NT2/D1 (cell line): ENCODE results near the gene FMNL2.

Source experiments
- DNase-seq: peaks from one replicate; pipeline ENCODE4 v3.0.0-alpha.2; 2011; ENCODE audit warnings: low read depth, low spot score
- H3K27me3 ChIP-seq: 2 replicates; pipeline ENCODE4 v1.6.0; 2011; ENCODE audit warnings: mild to moderate bottlenecking; ENCODE audit not compliant: insufficient read length, insufficient read depth
- H3K36me3 ChIP-seq: 2 replicates; pipeline ENCODE4 v1.6.1; 2011; ENCODE audit warnings: mild to moderate bottlenecking, low read length, mixed read lengths; ENCODE audit not compliant: insufficient read depth, insufficient read length
- H3K4me1 ChIP-seq: 2 replicates; pipeline ENCODE4 v1.5.1; 2011; ENCODE audit not compliant: insufficient read depth, insufficient read length
- H3K4me3 ChIP-seq: 2 replicates; pipeline ENCODE4 v1.5.1; 2011; ENCODE audit warnings: low read depth; ENCODE audit not compliant: insufficient read length
- H3K9ac ChIP-seq: 2 replicates; pipeline ENCODE4 v1.6.0; 2011; ENCODE audit warnings: low read depth; ENCODE audit not compliant: insufficient read length
- H3K9me3 ChIP-seq: 2 replicates; pipeline ENCODE4 v1.5.1; 2011; ENCODE audit warnings: mild to moderate bottlenecking, low read length; ENCODE audit not compliant: insufficient read depth
- SUZ12 ChIP-seq: IDR thresholded peaks from 2 replicates; pipeline ENCODE4 v1.6.1; 2011; ENCODE audit not compliant: insufficient read length, insufficient read depth; ENCODE audit errors: extremely low read depth
- YY1 ChIP-seq: IDR thresholded peaks from 2 replicates; pipeline ENCODE4 v1.6.1; 2011; ENCODE audit not compliant: insufficient read length, insufficient read depth
- ZNF274 ChIP-seq: IDR thresholded peaks from 2 replicates; pipeline ENCODE4 v1.6.1; 2011; ENCODE audit warnings: mild to moderate bottlenecking, low read depth, low read length

Gene FMNL2

DNA sequence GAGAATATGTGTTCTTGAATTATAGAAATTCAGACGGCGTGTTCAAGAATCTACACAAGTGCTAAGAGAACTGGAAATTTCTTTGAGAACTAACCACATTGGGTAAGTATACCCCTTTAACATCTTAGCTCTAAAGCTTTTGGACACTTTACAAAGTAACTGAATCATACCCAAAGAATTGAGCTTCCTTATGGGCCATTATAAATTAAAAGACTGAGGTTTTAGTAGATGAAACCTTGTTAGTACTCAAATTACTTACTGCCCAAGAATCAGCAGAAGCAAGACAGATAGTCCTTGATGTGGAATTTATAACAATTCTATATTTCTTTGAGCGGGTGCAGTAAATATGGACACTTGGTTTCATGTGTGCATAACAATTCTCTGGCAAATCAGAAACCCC lies 214.0 kb downstream of the FMNL2 start:
- no peaks in the 10 kb centered on the region for H3K4me1 ChIP-seq
- no peak overlapping the region for H3K9ac ChIP-seq
- H3K36me3 ChIP-seq = peaks cover 18% of the 10 kb centered on the region
- H3K4me3 ChIP-seq = no peak overlapping the region
- no peaks in the 10 kb centered on the region for H3K9me3 ChIP-seq
- DNase-seq = no peak
- TF ChIP-seq SUZ12 (no peak), YY1 (no peak), ZNF274 (no peak)
- H3K27me3 ChIP-seq = no peaks in the 10 kb centered on the region

DNA sequence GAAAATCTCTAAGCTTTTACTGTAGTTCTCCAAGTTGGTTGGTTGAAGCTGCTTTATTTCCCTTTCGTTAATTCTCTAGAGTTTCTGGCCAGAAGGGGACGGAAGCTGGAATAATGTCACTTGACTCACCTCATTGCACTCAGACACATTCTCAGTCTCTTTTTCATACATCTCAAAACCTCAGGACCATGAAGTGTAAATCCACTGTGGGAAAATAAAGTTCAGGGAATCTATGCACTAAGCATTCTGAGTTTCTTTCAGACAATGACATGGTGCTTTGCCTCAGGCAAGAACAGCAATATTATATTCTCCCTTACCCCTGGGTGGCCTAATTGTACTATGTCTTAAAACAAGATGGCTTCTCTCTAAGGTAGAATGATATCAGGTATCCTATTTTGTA lies 214.4 kb downstream of the FMNL2 start:
- no peaks in the 10 kb centered on the region for H3K9me3 ChIP-seq
- TF ChIP-seq SUZ12 (no peak), YY1 (no peak), ZNF274 (no peak)
- DNase-seq = no peak
- no peaks in the 10 kb centered on the region for H3K27me3 ChIP-seq
- H3K9ac ChIP-seq = no peak overlapping the region
- H3K4me1 ChIP-seq = no peaks in the 10 kb centered on the region
- H3K4me3 ChIP-seq = no peak overlapping the region
- peaks cover 18% of the 10 kb centered on the region for H3K36me3 ChIP-seq

DNA sequence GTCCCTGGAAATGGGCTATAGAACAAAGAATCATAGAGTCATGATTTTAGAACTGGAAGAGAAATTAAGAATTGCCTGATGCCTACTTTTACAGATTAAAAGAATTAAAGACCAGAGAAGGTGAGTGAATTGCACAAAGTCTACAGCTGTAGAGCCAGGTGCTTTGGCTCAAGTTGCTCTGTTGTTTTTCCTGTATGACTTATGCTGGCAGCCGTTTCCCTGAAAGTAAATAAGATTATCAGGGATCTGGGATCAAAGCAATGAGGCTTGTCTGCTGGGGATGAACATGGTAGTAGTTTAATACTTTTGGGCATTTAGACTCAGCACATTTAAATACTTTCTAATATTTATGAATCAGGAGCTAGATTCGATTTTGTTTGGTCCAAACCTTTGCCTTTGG lies 215.4 kb downstream of the FMNL2 start:
- Histone ChIP-seq H3K9ac (no peak overlapping the region), H3K27me3 (no peaks in the 10 kb centered on the region), H3K4me1 (no peaks in the 10 kb centered on the region), H3K4me3 (no peak overlapping the region), H3K36me3 (peaks cover 16% of the 10 kb centered on the region), H3K9me3 (no peaks in the 10 kb centered on the region)
- DNase-seq = no peak
- no peak for TF ChIP-seq ZNF274
- TF ChIP-seq YY1 = no peak
- no peak for TF ChIP-seq SUZ12

DNA sequence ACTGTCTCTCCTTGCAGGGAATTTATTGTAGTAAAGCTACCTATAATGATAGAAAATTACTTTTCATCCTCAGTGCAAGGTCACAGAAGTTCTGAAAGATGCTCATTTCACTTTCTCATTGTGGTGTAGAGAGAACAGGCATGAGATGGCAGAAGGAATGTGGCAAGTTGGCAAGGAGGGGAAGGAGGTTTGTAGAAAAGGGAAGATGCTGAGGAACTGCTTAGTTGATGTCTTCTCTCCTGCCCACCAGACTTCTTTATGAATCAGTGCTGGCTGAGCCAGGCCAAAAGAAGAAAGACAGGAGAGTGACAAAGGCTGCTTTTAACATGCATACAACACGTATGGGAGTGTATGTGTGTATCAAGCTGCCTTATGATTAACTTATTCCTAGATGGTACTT lies 217.9 kb downstream of the FMNL2 start:
- Histone ChIP-seq H3K36me3 (peaks cover 12% of the 10 kb centered on the region), H3K9me3 (no peaks in the 10 kb centered on the region), H3K4me1 (no peaks in the 10 kb centered on the region), H3K9ac (no peak overlapping the region), H3K4me3 (no peak overlapping the region), H3K27me3 (no peaks in the 10 kb centered on the region)
- TF ChIP-seq ZNF274 (no peak), YY1 (no peak), SUZ12 (no peak)
- DNase-seq = no peak

DNA sequence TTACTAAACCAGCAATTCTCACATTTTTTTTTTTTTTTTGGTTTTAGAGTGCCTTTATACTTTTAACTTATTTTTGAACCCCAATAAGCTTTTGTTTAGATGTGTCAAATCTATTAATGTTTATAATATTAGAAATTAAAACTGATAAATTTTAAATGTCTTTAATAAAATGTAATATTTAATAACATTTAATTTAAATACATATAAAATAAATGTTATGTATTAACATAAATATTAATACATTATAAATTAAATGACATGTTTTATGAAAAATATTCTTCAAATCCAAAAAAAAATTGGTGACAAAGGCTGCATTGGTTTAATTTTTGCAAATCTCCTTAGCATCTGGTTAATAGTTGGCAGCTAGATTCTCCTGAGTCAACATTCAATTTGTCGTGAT lies 218.5 kb downstream of the FMNL2 start:
- H3K4me1 ChIP-seq = no peaks in the 10 kb centered on the region
- H3K9ac ChIP-seq = no peak overlapping the region
- H3K4me3 ChIP-seq = no peak overlapping the region
- TF ChIP-seq YY1 (no peak), SUZ12 (no peak), ZNF274 (no peak)
- no peaks in the 10 kb centered on the region for H3K27me3 ChIP-seq
- DNase-seq = no peak
- H3K36me3 ChIP-seq = peaks cover 12% of the 10 kb centered on the region
- no peaks in the 10 kb centered on the region for H3K9me3 ChIP-seq

DNA sequence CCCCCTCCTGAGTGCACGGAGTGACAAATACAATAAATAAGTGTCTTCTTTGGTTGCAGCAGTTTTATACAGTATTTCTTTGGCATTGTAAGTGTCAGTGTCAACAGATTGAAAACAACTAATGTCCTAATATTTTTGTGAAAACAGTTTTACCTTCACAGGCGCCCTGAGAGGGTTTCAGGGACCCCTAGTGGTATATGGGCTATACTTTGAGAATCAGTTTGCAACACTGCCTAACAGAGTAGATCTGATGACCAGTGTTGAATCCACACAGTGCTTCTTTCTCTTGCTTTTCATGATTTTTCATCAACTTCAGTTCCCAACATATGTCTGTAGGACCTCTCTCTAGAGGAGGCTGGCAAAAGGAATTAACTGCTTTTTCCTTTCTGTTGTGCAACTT lies 220.1 kb downstream of the FMNL2 start:
- no peaks in the 10 kb centered on the region for H3K9me3 ChIP-seq
- no peak for TF ChIP-seq YY1
- TF ChIP-seq ZNF274 = no peak
- TF ChIP-seq SUZ12 = no peak
- DNase-seq = no peak
- peaks cover 15% of the 10 kb centered on the region for H3K36me3 ChIP-seq
- no peaks in the 10 kb centered on the region for H3K27me3 ChIP-seq
- no peak overlapping the region for H3K9ac ChIP-seq
- no peak overlapping the region for H3K4me3 ChIP-seq
- no peaks in the 10 kb centered on the region for H3K4me1 ChIP-seq

DNA sequence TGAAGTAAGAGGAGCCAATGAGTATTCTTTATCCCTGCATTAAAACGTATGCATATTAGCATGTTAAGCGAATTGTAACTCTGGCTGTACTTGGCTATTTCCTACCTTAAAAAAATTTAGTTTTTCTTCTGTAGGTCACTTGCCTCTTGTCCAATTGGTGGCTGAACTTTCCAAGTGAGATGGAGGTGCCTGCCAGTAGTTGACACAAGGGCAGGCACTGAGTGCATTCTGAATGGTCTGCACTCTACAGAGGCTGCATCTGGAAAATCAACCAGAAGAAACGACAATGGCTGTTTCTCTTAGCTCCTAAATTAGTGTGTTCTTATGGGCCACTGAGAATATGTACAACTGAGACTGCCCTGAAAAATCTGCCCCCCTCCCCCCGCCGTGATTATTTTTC lies 221.5 kb downstream of the FMNL2 start:
- Histone ChIP-seq H3K4me3 (no peak overlapping the region), H3K27me3 (no peaks in the 10 kb centered on the region), H3K36me3 (peaks cover 14% of the 10 kb centered on the region), H3K9me3 (no peaks in the 10 kb centered on the region), H3K9ac (no peak overlapping the region), H3K4me1 (no peaks in the 10 kb centered on the region)
- DNase-seq = no peak
- TF ChIP-seq ZNF274 = no peak
- TF ChIP-seq YY1 = no peak
- no peak for TF ChIP-seq SUZ12
